SK-N-SH (cell line): ENCODE data around the gene MAGEB6. TPM values are rescaled to one million over a fixed set of nuclear protein-coding genes. Genes with fewer than 3 reads are reported as not detected.

Experiments
- CTCF ChIA-PET: fragments of 300-600, 350-600 bp; formaldehyde crosslinking; extraction: SDS; loops from one replicate; lab custom pipeline; 2021; lab: Yijun Ruan, JAX
- POLR2A ChIA-PET: fragments of 350-600 bp; sonication (Branson Sonifier 250); formaldehyde crosslinking; extraction: SDS; loops from one replicate; lab custom pipeline; 2020; ENCODE audit warnings: antibody characterized with exemption, inconsistent platforms; lab: Yijun Ruan, JAX
- DNase-seq: peaks from one replicate; pipeline ENCODE4 v3.0.0; 2012
- H2AFZ ChIP-seq: fragments of 200-600 bp; sonication (generic); 2 replicates; pipeline ENCODE4 v1.8.1; 2016; ENCODE audit warnings: antibody characterized with exemption, mild to moderate bottlenecking, low read depth
- H3F3A ChIP-seq: fragments of 200-600 bp; sonication (generic); replicated peaks from 2 replicates; pipeline ENCODE3; 2016; ENCODE audit warnings: antibody characterized with exemption, mild to moderate bottlenecking; ENCODE audit not compliant: insufficient read depth
- H3K27ac ChIP-seq, 2 experiments: fragments of 200-500 bp in 1 of 2; fragments of 200-600 bp in 1 of 2; sonication (Bioruptor generic) in 1 of 2; sonication (generic), shearing (Covaris generic) in 1 of 2; 2 replicates each; pipeline versions ENCODE4 v1.5.1 to v1.6.1; 2014 to 2016; ENCODE audit warnings: low read depth in 2 of 2, inconsistent platforms in 1 of 2, low read length in 1 of 2, mild to moderate bottlenecking in 1 of 2, mixed read lengths in 1 of 2
- H3K27me3 ChIP-seq: fragments of 200-600 bp; sonication (generic), shearing (Covaris generic); 2 replicates; pipeline ENCODE4 v1.6.1; 2016; ENCODE audit warnings: mixed run types; ENCODE audit not compliant: insufficient read depth
- H3K36me3 ChIP-seq, 2 experiments: fragments of 200-500 bp in 1 of 2; fragments of 200-600 bp in 1 of 2; sonication (Bioruptor generic) in 1 of 2; sonication (generic) in 1 of 2; replicated peaks in 1 of 2; 2 replicates each; pipeline versions ENCODE3 to v1.5.1; 2014 to 2016; ENCODE audit warnings: low read length in 1 of 2, mild to moderate bottlenecking in 1 of 2; ENCODE audit not compliant: insufficient read depth in 2 of 2, control insufficient read depth in 1 of 2
- H3K4me1 ChIP-seq, 2 experiments: fragments of 200-500 bp in 1 of 2; fragments of 200-600 bp in 1 of 2; sonication (Bioruptor generic) in 1 of 2; sonication (generic), shearing (Covaris generic) in 1 of 2; 2 replicates each; pipeline versions ENCODE4 v1.5.1 to v1.6.1; 2014 to 2016; ENCODE audit warnings: low read depth in 1 of 2, low read length in 1 of 2, mixed run types in 1 of 2; ENCODE audit not compliant: insufficient read depth in 2 of 2, control insufficient read depth in 1 of 2
- H3K4me2 ChIP-seq: fragments of 200-600 bp; sonication (generic), shearing (Covaris generic); 2 replicates; pipeline ENCODE4 v1.6.1; 2017; ENCODE audit warnings: mixed run types
- H3K4me3 ChIP-seq, 2 experiments: fragments of 200-500 bp in 1 of 2; fragments of 200-600 bp in 1 of 2; sonication (Bioruptor generic) in 1 of 2; sonication (generic), shearing (Covaris generic) in 1 of 2; 2 replicates each; pipeline versions ENCODE4 v1.5.1 to v1.8.1; 2014 to 2016; ENCODE audit warnings: low read depth in 2 of 2, inconsistent platforms in 1 of 2, low read length in 1 of 2, mild to moderate bottlenecking in 1 of 2, mixed read lengths in 1 of 2, moderate library complexity in 1 of 2
- H3K79me2 ChIP-seq: fragments of 200-600 bp; sonication (generic); 2 replicates; pipeline ENCODE4 v1.8.1; 2017; ENCODE audit warnings: mild to moderate bottlenecking; ENCODE audit not compliant: insufficient read depth
- H3K9ac ChIP-seq: fragments of 200-600 bp; sonication (generic); 2 replicates; pipeline ENCODE4 v1.6.1; 2017; ENCODE audit warnings: mixed run types
- H3K9me2 ChIP-seq: fragments of 200-600 bp; sonication (generic); 2 replicates; pipeline ENCODE4 v1.6.1; 2017; ENCODE audit warnings: mixed run types
- H3K9me3 ChIP-seq: fragments of 200-600 bp; sonication (generic); 2 replicates; pipeline ENCODE4 v1.6.1; 2017; ENCODE audit warnings: mixed run types, mild to moderate bottlenecking, moderate library complexity
- H4K20me1 ChIP-seq: fragments of 200-600 bp; sonication (generic); 2 replicates; pipeline ENCODE4 v1.6.1; 2017; ENCODE audit warnings: mild to moderate bottlenecking, mixed run types; ENCODE audit not compliant: insufficient read depth
- CHD2 ChIP-seq: fragments of 150-350 bp; IDR thresholded peaks from 2 replicates; pipeline ENCODE4 v1.6.1; 2018; ENCODE audit warnings: low read length; ENCODE audit not compliant: partially characterized antibody
- ELF1 ChIP-seq: IDR thresholded peaks from 2 replicates; pipeline ENCODE4 v1.4.0; 2012
- FOXJ3 ChIP-seq: sonication (generic); formaldehyde crosslinking; IDR thresholded peaks from 2 replicates; pipeline ENCODE4 v1.5.1; 2020; ENCODE audit warnings: mild to moderate bottlenecking, missing genetic modification reagents
- FOXM1 ChIP-seq: IDR thresholded peaks from 2 replicates; pipeline ENCODE4 v1.4.0; 2012; ENCODE audit warnings: low read depth, mild to moderate bottlenecking
- GABPA ChIP-seq: IDR thresholded peaks from 2 replicates; pipeline ENCODE4 v1.4.0; 2012; ENCODE audit warnings: low read depth, mild to moderate bottlenecking
- IRF3 ChIP-seq: fragments of 150-350 bp; IDR thresholded peaks from 2 replicates; pipeline ENCODE4 v1.6.1; 2016; ENCODE audit warnings: mild to moderate bottlenecking, low read depth, low read length
- MEF2A ChIP-seq: IDR thresholded peaks from 2 replicates; pipeline ENCODE4 v1.4.0; 2012; ENCODE audit warnings: low read depth, borderline replicate concordance
- NRF1 ChIP-seq: IDR thresholded peaks from 2 replicates; pipeline ENCODE4 v1.6.1; 2012; ENCODE audit warnings: low read depth, mild to moderate bottlenecking, low read length
- RXRA ChIP-seq: IDR thresholded peaks from 2 replicates; pipeline ENCODE4 v1.4.0; 2012; ENCODE audit warnings: low read depth, mild to moderate bottlenecking, borderline replicate concordance
- USF1 ChIP-seq: IDR thresholded peaks from 2 replicates; pipeline ENCODE4 v1.4.0; 2012; ENCODE audit warnings: low read depth, borderline replicate concordance
- YY1 ChIP-seq: IDR thresholded peaks from 2 replicates; pipeline ENCODE4 v1.4.0; 2012; ENCODE audit warnings: low read depth, mild to moderate bottlenecking
- WGBS: methylation state at CpG from one replicate; pipeline ENCODE4 v1.1.6; 2017; ENCODE audit warnings: low lambda C conversion rate; 5-methylcytosine and 5-hydroxymethylcytosine counted together
- polyA plus RNA-seq, 3 experiments: library from polyadenylated mRNA; depleted of rRNA; stranded (reverse); fragments of >200 nt; gene quantifications; 2 replicates each; pipeline ENCODE4 v1.2.3, GENCODE V29; 2012
- TF ChIP-seq, protein P1 (sequence below): fragments of 200-600 bp; sonication (generic); IDR thresholded peaks from 2 replicates; pipeline ENCODE4 v1.6.1; 2017; ENCODE audit warnings: antibody characterized with exemption, mild to moderate bottlenecking, moderate library complexity

Gene MAGEB6
- polyA plus RNA-seq, 1 of the 3 experiments (the other 2 are of a cell fraction), result 0.67 TPM

GRCh38 chrX:26219351-26219750 lies 27.1 kb downstream of the MAGEB6 start:
- no peak overlapping the region for H3K9ac ChIP-seq
- WGBS, result 6% methylated on average over 7 of the region's 7 CpGs
- no peak for DNase-seq
- no peaks in the 10 kb centered on the region for H3K4me1 ChIP-seq
- H3K4me3 ChIP-seq, result no peak overlapping the region
- H2AFZ ChIP-seq, result no peak overlapping the region
- H3K9me2 ChIP-seq, result no peaks in the 10 kb centered on the region
- no peaks in the 10 kb centered on the region for H3K9me3 ChIP-seq
- no peaks in the 10 kb centered on the region for H3K36me3 ChIP-seq
- ChIA-PET POLR2A (no interaction called here), CTCF (no interaction called here)
- H3F3A ChIP-seq, result no peaks in the 10 kb centered on the region
- H4K20me1 ChIP-seq, result no peaks in the 10 kb centered on the region
- H3K79me2 ChIP-seq, result no peaks in the 10 kb centered on the region
- TF ChIP-seq GABPA (no peak), IRF3 (no peak), CHD2 (no peak), ELF1 (no peak), YY1 (no peak), FOXM1 (no peak), FOXJ3 (no peak), RXRA (no peak), NRF1 (no peak), USF1 (no peak), MEF2A (no peak)
- TF ChIP-seq, protein P1, sequence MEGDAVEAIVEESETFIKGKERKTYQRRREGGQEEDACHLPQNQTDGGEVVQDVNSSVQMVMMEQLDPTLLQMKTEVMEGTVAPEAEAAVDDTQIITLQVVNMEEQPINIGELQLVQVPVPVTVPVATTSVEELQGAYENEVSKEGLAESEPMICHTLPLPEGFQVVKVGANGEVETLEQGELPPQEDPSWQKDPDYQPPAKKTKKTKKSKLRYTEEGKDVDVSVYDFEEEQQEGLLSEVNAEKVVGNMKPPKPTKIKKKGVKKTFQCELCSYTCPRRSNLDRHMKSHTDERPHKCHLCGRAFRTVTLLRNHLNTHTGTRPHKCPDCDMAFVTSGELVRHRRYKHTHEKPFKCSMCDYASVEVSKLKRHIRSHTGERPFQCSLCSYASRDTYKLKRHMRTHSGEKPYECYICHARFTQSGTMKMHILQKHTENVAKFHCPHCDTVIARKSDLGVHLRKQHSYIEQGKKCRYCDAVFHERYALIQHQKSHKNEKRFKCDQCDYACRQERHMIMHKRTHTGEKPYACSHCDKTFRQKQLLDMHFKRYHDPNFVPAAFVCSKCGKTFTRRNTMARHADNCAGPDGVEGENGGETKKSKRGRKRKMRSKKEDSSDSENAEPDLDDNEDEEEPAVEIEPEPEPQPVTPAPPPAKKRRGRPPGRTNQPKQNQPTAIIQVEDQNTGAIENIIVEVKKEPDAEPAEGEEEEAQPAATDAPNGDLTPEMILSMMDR, result no peak
- no peaks in the 10 kb centered on the region for H3K27me3 ChIP-seq
- no peak overlapping the region for H3K4me2 ChIP-seq
- no peak overlapping the region for H3K27ac ChIP-seq

GRCh38 chrX:26234177-26234576 lies 41.9 kb downstream of the MAGEB6 start:
- TF ChIP-seq YY1, result no peak

More at GRCh38 chrX:26234177-26234576, 41.9 kb downstream of the MAGEB6 start:
- Histone ChIP-seq H3K9ac (no peak overlapping the region), H3K9me3 (no peaks in the 10 kb centered on the region), H3K79me2 (no peaks in the 10 kb centered on the region), H3K36me3 (no peaks in the 10 kb centered on the region), H2AFZ (no peak overlapping the region), H4K20me1 (no peaks in the 10 kb centered on the region), H3K27ac (no peak overlapping the region), H3K4me2 (no peak overlapping the region), H3K4me1 (no peaks in the 10 kb centered on the region), H3K9me2 (no peaks in the 10 kb centered on the region), H3K4me3 (no peak overlapping the region), H3F3A (no peaks in the 10 kb centered on the region), H3K27me3 (no peaks in the 10 kb centered on the region)
- POLR2A ChIA-PET, result no interaction called here
- WGBS, result 0% methylated on average over 1 of the region's 1 CpG
- no peak for DNase-seq
- CTCF ChIA-PET, result no interaction called here

Other genes with a start within 250 kb of the MAGEB6 start
- not detected in 2 replicates for gene MAGEB18, start 54.1 kb upstream of the MAGEB6 start, polyA plus RNA-seq (2012; rRNA removed)
- gene MAGEB6B, start 31.8 kb upstream of the MAGEB6 start, polyA plus RNA-seq (2012; rRNA removed), result not detected in 2 replicates
- gene MAGEB5, start 23.7 kb downstream of the MAGEB6 start, polyA plus RNA-seq (2012; rRNA removed), result not detected in 2 replicates